HG02852 (cell line): ENCODE results near the gene SLC1A4.
"Not testable (repeated sequence)": the region's sequence is repeated elsewhere in the genome, so short reads cannot be mapped to it uniquely, and the experiment has no call there.

Experiments used
- ATAC-seq: cut with Tn5 transposase; IDR thresholded peaks from one replicate; pipeline ENCODE4 v1.9.1; 2021; ENCODE audit warnings: mild to moderate bottlenecking, moderate library complexity; ENCODE audit not compliant: unreplicated experiment

The SLC1A4 gene

DNA sequence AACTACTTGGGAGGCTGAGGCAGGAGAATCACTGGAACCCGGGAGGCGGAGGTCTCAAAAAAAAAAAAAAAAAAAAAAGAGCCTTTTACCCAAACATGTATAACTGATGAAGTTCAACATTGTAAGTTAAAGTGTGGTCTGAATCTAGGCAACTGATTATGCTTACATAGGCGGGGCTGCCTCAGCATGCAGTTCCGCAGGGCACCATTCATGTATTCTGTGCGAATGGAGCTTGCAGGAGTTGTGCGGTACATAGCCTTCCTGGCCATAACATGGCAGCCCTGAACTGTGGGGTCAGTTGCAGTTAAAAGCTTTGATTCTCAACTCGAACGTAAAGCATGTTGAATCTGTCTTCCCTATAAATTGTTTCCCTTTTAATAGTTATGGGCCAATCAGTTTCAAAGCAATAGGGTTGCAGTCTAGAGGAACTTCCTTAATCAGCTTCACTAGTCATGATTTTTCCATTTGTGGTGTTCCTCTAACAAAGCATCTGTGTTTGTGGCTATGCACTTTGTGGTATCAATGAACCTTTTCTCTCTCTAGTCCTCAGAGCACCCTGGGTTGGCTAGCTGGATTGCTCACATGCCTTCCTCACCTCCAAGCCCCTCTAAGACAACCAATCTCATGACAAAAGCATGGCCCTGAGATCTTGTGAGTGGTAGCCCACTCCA lies 36.4 kb downstream of the SLC1A4 start:
- ATAC-seq: no peak

DNA sequence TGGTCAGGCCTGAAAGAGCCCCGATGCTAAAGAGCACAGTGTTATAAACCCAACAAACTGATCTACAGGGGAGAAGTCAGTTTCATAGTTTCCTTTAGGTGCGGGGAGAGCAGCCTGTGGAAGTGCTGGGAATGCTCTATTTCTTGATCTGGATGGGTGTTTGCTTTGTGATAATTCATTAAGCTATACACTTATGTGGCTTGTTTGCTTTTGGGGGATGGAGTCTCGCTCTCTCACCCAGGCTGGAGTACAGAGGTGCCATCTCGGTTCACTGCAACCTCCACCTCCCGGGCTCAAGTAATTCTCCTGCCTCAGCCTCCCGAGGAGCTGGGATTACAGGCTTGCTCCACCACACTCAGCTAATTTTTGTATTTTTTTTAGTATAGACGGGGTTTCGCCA lies 37.0 kb downstream of the SLC1A4 start:
- no peak for ATAC-seq

DNA sequence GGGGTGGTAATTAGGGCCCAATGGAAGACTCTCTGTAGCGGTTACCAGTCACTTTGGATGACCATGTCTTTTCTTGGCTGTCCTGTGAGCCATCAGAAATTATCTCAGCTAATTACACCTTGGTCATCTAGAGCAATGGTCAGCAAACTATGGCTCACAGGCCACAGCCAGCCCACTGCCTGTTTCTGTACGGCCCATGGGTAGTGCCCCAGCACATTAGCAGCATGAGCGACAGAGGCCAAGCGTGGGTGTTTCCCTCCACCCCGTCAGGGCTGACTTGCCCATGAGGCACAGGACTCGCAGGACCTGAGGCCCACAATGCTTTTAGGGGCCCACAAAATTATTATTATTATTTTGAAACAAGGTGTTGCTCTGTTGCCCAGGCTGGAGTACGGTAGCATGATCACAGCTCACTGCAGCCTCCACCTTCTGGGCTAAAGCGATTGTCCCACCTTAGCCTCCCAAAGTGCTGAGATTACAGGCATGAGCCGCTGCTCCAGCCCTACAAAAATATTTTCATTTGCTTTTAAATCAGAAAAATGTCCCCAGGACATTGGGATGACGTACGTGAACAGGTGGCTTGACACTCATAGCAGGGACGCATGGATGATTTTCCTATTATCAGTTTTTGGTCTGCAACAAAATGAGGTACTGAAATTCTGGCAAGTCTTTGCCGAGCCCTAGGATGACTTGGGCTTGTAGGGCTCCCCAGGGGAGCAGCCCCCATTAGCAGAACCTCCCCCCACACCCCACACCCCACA lies 37.7 kb downstream of the SLC1A4 start:
- ATAC-seq: peak; percentile 49

DNA sequence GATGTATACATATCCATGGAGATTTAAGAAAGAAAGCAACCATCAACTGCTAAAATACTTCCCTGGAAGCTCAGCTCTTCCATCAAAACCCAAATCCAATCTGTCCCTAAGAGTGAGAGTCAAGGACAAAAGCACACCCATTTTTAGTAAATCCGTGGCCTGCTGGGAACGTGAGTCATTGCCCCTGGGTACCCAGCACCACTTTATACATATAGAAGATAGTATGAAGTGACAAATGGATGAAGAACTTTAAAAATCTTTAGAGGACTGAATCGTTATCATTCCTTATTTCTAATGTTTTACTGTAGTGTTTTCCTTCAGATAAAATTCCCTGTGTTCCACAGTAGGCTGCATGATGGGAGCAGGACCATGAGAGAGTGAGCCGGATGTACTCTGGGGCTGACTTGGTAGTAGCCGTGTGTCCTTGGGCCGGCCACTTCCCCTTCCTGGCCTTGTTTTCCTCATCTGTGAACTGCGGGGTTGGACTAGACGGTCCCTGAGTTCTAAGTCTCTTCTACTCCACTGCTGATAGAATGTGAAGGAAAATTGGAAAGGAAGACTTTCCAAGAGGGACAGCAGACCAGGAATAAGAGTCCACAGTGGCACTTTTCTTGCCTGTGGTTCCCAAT lies 38.5 kb downstream of the SLC1A4 start:
- no peak for ATAC-seq

DNA sequence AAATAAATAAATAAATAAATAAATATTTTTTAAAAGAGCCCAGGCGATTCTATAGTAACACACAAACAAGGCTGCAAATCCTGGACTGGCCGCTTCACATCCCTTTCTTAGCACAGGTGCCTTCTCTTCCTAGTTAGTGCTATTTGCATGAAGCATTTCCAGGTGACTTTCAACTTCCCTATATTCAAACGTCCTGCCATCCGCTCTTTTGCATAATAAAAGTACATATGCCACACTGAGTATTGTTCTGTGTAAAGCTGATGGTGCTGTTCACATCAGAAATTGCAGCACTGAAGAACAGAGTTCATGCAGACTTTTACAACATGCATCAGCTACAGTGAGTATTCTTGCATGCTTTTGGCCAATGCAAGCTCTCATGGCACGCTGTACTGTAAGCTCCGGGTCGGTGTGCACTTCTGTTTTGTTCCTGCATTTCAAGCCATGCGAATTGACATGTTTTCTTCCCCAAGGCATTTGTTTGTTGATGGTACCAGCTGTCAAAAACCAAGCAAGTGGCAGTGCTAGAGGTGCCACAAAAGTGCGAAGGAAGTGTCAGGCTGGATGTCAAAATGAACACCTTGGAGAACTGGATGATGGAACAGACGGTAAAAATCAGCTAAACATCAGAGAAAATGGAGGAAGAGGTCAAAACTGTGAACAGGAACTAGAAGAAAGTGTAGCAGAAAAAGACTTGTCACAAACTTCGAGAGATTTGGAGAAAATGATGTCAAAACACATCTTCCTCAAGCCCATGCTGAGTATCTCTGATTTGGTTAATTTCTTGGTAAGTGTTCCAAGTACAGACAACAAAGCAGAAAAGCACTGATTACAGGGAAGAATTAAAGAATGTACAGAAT lies 41.5 kb downstream of the SLC1A4 start:
- no peak for ATAC-seq

DNA sequence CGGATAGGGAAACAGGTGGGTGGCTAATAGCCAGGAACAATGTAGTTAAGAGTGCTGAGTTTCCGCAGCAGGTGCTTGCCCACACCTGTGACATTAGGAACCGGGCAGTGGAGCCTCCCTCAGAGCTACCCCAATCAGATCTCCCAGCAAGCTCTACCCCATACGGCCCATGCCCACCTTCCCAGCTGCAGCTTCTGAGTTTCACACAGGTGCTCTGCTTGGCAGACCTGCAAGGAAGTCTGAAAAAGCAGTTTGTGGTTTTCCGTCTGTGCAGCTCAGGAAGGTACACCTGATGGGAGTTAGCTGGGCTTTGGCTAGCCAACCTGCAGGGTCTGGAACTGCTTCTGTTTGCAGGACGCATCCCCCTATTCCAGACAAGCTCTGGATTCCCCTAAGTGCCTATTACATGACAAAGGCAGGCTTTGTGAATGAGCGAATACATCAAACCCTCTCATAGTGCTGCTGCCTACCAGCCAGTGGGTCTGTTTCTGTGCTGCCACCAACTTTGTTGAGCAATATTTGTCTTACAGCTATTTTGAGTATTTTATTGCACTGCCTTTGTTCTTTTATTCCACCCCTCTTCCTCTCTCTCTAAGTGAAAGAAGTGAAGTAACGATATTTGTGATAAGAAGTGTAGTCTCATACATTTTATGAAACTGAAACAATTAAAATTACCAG lies 42.3 kb downstream of the SLC1A4 start:
- no peak for ATAC-seq

DNA sequence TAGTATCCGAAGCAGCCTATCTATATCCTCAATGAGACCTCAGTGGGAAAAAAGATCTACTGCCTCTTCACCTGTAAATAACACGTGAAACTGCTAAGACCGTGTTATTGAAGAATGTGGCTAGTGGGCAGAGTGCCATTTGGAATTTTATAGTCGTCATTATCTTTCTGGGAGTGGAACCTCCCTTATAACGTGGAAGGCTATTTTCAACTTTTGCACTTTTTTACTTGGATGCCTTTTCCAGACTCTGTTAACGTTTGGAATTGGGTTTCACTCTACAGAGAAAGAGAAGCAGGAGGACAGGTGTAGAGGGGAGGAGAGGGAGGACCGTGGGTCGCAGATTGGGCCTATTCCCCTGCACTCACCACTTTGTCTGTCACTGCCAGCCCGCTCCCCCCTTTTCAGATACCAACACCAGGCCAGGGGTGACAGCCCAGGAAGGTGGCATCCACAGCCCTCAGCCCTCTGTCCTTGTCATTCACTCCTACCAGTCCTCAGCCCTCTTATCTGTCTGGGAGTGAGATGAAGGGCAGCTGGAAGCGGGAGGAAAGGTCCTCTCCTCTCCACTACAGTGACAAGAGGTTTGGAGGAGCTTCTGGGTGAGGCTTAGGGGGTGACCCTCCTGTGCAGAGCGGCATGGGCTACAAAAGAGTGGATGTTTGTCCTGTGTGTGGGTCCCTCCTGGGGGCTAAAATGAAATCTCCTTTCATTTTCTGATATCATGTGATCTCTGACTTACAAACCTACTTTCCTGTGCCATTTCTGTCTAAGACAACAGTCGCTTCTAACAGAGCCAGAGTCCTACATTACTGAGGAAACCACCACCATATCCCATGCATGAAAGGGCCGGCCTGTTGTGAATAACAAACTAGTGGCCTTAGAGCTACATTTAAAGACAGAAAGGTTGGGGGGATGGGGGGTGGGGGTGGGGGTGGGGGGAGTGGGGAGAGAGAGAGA lies 43.1 kb downstream of the SLC1A4 start:
- ATAC-seq: no peak

DNA sequence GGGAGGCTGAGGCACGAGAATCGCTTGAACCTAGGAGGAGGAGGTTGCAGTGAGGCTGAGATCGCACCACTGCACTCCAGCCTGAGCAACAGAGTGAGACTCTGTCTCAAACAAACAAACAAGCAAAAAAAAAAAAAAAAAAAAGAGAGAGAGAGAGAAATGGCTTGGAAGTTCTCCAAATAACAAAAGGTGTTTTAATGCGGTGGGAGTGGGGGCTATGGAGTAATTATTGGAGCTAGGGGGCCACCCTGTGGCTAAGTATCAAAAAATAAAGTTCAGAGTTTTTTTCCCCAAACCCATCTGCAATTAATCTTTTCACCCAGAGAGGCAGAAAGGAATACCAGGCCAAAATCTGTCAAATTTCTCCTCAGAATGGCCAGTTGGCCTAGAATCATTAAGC lies 44.0 kb downstream of the SLC1A4 start:
- no peak for ATAC-seq

DNA sequence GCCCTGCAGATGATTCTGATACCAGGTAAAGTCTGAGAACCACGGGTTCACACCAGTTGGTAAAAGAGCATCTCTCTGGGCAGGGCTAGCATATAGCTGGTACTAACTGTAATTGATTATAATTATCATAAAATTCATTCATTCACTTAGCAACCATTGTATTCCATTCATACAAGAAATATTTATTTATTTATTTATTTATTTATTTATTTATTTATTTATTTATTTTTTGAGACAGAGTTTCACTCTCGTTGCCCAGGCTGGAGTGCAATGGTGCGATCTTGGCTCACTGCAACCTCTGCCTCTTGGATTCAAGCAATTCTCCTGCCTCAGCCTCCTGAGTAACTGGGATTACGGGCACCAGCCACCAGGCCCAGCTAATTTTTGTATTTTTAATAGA lies 44.5 kb downstream of the SLC1A4 start:
- not testable (repeated sequence) for ATAC-seq

DNA sequence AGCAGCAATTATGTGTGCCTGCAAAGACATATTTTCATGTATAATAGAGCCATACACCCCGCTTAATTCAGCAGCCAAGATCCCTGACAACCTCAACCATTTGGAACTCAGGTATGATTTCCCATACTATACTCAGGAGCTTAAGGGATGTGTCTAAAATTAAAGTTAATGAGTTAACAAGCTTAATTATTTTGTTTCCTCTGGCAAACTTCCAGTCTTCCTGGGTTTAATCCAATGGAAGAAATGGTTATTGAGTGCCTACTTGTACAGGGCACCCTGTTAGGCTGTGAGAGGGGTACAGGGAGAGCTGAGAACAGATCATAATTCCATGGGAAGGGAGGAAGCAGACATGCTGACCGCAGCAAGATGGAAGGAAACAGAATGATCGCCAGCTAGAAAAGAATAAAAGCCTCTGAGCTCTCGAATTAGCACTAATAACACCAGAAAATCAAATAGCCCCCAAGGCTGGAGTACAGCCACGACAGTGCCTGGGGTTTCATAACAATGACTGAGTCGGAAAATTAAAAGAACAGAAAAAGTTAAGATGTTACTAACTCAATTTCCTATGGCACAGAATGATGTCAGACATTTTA lies 46.2 kb downstream of the SLC1A4 start:
- no peak for ATAC-seq

DNA sequence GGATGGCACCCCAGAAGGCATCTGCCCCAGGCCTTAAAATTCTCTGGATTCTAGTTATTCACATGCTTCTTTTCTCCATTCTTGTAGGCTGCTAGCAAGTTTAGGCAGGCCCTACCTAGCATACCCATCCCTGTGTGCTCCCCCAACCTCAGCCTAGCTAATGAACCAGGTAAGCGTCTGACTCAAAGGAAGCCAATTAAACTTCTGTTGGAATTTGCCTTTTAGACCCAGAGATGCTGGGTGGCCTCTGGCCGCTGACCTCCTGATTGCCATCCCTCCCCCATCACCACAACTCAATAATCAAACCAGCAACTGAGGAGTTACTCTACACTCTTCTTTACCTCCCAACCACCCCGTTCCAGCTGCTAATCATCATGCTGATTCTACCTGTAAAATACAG lies 48.0 kb downstream of the SLC1A4 start:
- no peak for ATAC-seq

DNA sequence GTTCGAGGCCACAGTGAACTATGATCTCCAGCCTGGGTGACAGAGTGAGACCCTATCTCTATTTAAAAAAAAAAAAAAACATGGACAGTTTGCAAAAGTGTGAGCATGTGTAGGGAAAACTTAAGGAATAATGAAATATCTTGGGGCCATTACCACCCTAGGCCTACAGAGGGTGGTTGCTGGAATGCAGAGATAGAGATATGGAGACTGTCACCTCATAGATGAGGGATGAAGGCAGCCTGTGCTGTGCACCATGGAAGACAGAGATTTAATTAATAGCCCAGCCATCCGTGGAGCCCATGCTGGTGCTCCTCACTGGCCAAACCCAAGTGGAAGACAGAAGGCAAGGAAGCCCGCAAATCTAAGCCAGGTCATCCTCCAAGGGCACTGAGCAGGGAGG lies 50.4 kb downstream of the SLC1A4 start:
- no peak for ATAC-seq

DNA sequence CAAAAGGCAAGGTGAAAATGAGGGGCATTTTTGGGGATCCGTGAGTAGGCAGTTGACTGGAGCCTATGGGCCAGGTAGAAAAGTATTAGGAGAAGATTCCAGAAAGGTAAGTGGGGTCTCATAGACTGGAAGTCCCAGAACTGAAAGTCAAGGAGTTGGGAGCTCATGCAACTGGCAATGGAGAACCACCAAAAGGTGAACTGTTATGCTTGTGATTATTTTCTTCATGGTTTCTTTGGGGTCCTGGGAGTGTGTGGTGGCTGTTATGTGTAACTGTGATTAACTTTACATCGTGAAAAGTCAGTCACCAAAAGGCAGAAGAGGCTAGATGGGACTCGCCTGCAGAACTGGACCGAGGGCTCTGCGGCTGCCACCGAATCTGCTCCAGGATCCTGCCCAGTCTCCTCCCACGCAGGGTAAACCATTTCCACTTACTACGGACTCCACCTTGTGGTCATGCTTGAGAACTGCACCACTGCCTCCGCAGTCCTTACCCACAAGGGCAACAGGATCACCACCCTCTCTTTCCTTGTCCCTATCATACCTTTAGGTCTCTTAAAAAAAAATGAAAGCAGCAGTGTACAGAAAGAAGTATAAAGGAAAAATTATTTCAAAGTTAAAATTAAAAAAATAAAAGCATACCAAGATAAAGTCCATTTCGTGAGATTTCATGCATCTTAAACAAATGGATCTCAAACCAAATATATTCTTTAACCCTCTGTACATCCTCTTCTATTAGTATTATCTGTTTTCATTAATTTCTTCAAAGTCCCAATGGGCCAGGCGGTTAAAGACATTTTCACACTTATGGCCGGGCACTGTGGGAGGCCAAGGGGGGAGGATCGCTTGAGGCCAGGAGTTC lies 51.4 kb downstream of the SLC1A4 start:
- ATAC-seq: peak; percentile 56

DNA sequence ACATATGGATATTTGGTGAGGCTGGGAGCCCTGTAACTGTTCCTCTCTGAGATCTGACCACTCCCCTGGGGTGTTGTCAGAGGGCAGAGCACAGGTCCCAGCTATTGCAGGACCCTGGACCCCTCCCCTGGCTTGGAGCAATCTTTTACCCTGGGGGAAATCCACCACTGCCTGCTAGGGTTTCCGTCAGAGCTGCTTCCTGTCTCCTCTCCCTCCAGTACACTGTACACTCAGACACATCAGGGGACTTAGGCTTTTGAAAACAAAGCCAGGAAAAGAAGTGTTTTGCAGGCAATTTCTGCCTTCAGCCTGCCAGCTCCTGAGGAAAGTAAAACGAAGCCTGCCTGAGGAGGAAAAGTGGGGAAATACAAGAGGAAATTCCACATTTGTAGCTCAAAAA lies 53.8 kb downstream of the SLC1A4 start:
- no peak for ATAC-seq

DNA sequence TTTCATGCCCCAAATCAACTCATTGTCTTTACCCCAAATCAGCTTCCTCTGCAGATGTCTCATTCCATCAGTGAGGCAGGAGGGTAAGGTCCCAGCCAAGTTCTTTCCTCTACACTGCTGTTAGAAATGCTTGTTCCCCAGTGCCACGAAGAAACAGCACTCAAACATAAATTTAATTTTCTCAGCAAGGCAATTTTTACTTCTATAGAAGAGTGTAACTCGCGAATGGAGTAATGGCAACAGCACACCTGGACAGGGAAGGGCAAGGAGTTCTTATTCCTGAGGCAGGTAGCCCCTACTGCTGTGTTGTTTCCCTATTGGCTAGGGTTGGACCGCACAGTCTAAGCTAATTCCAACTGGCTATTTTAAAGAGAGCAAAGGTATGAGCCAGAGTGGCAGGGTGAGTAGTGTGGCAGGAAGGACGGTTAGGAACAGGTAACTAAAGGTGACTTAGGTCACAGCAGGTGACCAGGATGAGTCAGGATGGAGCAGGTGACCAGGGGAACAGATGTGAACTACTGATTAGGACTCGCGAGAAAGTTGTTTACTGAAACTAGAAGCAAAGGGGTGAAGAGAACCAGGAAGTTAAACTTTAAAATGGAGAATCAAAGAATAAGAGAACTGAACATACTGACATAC lies 55.0 kb downstream of the SLC1A4 start:
- no peak for ATAC-seq

DNA sequence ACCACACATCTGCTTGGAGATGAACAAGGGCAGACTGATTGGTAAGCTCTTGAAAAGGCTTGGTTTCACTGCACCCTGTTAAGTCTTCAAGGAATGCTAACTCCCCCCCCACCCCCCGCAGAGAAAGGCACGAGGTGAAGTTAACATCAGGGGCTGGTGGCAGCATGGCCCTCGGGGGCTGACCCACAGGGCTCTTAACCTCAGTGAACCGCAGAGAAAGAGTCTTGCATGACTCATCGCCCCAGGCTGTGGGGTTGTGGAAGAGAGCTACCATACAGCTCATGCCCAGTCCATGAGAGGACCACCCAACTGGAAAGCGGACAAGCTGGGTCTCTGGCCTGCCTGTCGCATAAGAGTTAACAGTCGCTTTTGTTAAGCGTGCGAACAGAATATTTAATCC lies 56.5 kb downstream of the SLC1A4 start:
- no peak for ATAC-seq

DNA sequence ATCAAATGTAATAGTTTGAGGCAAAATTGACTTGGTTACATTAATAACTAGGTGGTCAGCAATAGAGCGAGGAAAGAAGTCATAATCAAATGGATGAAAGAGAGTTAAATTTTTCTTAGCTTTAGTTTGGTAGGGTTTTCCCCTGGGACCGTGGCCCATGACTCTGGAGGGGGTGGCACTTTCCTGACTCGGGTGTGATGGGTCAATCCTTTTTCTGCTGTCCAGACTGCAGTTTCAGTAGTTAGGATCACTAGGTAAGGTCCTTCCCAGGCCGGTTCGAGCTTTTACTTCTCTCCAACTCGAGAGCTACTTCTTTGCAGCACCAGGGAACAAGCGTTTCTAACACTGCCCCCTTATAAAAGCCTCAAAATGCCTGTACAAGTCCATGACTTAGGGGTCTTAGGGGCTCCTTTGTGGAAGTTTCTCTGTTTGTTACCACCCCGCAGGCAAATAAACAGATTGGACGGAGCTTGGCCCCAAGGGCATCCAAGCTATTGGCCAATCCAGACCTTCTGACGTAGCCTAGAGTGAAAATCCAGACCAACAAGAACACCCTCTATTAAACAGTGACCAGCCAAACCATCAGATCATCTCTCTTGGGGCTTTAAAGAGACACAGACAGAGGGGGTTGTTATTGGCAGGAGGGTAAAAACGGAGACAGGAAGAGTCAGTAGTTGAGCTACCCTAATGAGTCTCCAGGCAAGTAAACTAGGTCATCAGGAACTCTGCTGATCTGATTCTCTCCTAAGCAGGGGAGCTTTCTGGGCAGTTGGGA lies 57.6 kb downstream of the SLC1A4 start:
- ATAC-seq: no peak
